HK-2 (cell line): ENCODE data around the gene PPAT.
"Not testable (repeated sequence)": the region's sequence is repeated elsewhere in the genome, so short reads cannot be mapped to it uniquely, and the experiment has no call there.

ENCODE experiments used
- DNase-seq: peaks from one replicate; pipeline ENCODE4 v3.0.0-alpha.2; 2018; ENCODE audit not compliant: unreplicated experiment

Gene PPAT

GRCh38 chr4:56386091-56386490 is 49.3 kb downstream of the PPAT start:
- DNase-seq, result no peak

GRCh38 chr4:56375458-56375857 is 60.0 kb downstream of the PPAT start:
- DNase-seq, result no peak

GRCh38 chr4:56374956-56375355 is 60.5 kb downstream of the PPAT start:
- DNase-seq, result no peak

GRCh38 chr4:56372774-56373173 is 62.6 kb downstream of the PPAT start:
- DNase-seq, result no peak

- DNase-seq, result no peak
Measured at GRCh38 chr4:56371426-56372220, 63.8 kb downstream of the PPAT start.

GRCh38 chr4:56370377-56370776 is 65.0 kb downstream of the PPAT start:
- DNase-seq, result no peak

- DNase-seq, result not testable (repeated sequence)
Measured at GRCh38 chr4:56362981-56363380, 72.4 kb downstream of the PPAT start.

- no peak for DNase-seq
Measured at GRCh38 chr4:56360071-56360470, 75.3 kb downstream of the PPAT start.

GRCh38 chr4:56356650-56357049 is 78.8 kb downstream of the PPAT start:
- DNase-seq, result no peak

GRCh38 chr4:56348576-56348975 is 86.8 kb downstream of the PPAT start:
- DNase-seq, result no peak

- DNase-seq, result no peak
Measured at GRCh38 chr4:56345458-56345857, 90.0 kb downstream of the PPAT start.
